Measurements from ENCODE around the gene PES1.
"Not testable (repeated sequence)": the region's sequence is repeated elsewhere in the genome, so short reads cannot be mapped to it uniquely, and the experiment has no call there.

The PES1 gene

DNA sequence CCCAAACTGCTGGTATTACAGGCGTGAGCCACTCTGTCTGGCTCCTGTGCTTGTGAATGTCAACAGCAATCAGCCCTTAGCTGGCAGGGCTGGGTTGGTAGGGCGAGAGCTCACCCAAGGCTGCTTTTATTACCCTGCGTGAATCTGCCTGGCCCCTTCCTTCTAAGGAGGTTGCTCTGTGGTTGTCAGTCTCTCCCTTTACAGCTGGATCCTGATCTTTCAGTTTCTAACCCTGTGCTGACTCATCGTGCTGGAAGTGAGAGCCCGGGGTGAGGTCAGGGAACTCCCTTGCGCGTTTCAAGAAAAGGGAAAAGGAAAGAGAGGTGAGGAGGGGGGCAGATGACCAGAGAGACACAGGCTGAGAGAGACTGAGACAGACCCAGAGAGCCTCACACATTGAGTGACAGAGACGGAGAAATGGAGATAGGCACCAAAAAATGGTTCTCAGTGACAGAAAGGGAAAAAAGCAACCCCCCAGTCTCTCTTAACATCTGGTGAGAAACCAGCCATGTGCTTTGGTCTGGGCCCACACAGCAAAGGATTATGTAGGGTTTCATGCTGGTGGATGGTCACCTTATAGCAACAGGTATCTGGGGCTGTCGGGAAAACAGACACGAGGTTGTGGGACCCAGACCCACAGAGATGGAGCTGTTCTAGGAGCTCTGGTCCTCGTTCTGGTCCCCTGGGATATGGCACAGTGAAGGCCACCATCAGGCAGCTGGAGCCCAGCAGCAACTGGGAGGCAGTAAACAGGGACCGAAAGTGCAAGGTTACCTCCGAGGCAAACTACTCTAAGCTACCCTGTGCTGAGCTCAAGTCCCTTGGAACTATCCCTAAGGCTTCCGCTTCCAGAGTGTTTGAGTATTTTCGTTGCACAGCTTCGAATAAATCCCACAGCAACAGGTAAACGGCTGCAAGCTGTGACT is 17.8 kb upstream of the PES1 start:
- DNase-seq (ENCODE audit: low read depth), result no peak

DNA sequence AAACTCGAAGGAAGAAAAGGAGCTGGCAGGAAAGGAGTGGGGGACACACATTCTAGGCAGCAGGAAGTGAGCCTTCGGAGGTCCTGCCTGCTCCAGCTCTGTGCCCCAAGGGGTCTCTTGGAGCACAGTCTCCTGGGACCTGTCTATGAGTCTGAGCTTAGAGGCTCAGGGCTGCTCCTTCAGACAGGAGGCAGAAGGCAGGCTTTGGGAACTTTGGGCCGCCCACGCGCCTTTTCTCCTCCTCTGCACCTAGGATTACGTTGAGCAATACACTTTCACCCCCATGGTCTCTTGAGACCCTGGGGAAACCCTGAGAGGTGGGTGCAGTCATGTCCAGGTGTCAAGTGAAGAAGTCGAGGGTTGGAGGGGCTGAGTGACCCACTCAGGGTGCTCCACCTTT is 16.2 kb upstream of the PES1 start:
- no peak for DNase-seq (ENCODE audit: low read depth)

DNA sequence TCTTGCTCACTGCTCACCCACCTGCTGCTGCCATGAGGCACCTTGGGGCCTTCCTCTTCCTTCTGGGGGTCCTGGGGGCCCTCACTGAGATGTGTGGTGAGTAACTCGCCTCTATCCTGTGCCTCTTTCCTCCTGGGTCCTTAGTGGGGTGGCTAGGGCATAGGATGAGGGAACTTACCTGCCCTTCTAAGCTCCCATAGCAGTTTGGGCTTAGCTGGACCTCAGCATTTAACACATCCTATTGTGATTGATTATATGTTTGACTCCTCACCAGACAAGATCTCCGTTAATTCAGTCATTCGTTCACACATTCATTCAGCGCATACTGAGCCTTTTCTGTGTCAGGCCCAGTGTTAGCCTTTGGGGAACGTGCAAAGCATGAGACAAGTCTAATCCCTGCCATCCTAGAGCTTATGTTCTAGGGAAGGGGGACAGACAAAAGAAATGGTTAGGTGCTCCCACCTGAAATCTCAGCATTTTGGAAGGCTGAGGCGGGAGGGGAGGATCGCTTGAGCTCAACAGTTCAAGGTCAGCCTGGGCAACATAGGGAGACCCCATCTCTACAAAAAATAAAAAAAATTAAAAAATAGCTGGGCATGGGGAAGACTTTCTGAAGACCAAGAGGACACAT is 15.7 kb upstream of the PES1 start:
- no peak for DNase-seq (ENCODE audit: low read depth)

DNA sequence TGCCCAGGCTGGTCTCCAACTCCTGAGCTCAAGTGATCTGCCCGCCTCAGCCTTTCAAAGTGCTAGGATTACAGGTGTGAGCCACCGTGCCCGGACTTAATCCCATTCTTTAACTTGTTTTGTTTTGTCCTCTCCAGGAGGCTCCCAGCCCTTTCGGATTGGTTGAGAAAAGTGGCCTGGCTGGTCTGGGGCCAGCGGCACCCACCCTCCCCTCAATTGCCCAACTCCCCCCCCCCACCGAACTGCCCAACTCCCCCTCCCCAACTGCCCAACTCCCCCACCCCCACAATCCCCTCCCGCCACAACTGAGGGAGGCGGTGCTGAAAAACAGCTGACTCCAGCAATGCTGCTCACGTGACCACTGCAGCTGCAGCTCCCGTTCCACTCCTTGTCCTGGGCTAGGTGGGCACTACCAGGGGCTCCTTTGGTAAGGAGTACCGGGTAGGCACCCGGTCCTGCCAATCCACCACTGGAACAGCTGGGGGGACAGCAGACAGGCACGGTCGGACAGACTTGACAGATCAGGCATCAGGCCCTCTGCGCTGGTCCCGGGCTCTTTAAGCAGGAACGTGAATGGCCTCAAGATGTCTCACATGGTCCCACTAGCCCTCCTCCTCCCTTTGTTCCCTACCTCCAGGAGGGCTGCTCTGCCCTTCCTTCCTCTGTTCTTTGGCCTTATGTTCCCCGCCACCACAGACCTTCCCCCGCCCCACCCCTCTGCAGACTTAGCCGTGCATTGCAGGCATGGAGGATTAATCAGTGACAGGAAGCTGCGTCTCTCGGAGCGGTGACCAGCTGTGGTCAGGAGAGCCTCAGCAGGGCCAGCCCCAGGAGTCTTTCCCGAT is 15.0 kb upstream of the PES1 start, which contains the start of gene TCN2:
Gene TCN2, plus strand, starts transcription at position 720 of the 845 bp plus-strand sequence. CDS start 158 bp downstream, outside the sequence.
- DNase-seq (ENCODE audit: low read depth), result no peak

DNA sequence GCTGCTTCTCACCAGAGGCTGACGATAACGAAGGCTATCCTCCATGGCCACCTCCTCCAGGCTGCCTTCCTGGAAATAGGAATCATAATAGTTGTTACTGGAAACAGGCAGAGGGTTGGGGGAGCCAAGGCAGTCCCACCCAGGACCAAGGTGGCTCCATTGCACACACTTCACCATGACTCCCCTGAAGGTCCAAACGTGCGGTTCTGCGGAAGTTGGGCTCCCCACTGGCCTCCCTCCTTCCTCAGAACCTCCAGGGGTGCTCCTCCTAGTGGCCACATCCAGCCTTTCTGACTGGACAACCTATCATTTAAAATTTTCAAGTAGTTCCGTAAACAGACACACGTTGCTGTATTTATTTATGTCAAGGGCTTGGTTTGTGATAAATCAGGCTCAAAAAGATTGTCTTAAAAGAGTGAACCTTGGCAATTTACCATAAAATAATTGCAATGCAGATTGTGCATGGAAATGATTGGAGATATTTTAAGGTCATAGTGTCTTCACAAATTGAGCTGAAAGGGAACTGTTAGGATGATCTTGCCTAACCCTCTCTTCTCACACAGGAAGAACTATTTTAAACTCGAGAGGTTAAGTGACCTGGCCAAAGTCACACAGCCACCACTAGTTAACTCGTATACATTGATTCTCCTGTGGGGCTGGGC is 13.9 kb upstream of the PES1 start:
- DNase-seq (ENCODE audit: low read depth), result no peak

DNA sequence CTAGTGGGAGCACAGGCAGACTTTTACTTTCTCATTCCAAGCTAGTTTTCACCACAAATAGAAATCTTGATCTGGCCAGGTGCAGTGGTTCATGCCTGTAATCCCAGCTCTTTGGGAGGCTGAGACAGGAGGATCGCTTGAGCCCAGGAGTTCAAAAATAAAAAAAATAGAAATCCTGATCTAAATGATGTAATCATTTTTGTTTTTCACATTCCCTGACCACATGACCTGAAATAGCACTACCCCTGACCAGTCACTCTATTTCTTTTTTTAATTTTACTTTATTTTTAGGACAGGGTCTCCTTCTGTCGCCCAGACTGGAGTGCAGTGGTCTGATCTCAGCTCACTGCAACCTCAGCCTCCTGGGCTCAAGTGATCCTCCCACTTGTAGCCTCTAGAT is 13.0 kb upstream of the PES1 start:
- no peak for DNase-seq (ENCODE audit: low read depth)

DNA sequence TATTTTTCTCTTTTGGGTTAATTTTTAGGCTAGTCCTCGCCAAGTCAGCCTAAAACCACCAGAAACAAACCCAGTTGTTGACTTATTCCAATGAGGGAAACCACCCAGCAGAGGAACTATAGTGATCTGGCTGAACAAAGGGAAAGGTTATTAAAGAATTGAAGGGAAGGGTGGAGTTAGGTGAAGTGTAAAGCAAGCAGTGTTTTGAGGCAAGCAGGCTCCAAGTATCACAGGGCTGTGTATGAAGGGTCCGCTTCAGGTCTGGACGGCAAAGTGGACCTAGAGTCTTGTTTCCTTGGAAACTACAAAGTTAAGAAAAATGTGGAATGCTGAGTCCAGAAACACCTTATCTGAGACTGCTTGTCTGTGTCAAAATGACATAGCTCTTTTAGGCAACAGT is 12.1 kb upstream of the PES1 start:
- DNase-seq (ENCODE audit: low read depth), result no peak

DNA sequence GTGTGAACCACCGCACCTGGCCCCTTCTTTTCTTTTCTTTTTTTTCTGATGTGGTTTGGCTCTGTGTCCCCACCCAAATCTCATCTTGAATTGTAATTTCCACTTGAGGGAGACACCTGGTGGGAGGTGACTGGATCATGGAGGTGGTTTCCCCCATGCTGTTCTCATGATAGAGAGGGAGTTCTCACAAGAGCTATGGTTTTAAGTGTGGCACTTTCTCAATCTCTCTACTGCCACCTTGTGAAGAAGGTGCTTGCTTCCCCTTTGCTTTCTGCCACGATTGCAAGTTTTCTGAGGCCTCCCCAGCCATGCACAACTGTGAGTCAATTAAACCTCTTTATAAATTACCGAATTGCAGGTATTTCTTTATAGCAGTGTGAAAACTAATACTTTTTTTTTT is 10.3 kb upstream of the PES1 start:
- no peak for DNase-seq (ENCODE audit: low read depth)

DNA sequence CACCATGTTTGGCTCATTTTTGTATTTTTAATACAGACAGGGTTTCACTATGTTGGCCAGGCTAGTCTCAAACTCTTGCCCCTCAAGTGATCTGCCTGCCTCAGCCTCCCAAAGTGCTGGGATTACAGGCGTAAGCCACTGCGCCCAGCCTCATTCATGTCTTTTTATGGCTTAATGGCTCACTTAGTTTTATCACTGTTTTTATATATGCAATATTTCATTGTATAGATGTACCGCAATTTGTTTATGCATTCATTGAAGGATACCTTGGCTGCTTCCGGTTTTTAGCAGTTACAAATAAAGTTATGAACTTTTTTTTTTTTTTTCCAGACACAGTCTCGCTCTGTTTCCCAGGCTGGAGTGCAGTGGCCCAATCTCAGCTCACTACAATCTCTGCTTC is 9.8 kb upstream of the PES1 start:
- DNase-seq (ENCODE audit: low read depth), result no peak

DNA sequence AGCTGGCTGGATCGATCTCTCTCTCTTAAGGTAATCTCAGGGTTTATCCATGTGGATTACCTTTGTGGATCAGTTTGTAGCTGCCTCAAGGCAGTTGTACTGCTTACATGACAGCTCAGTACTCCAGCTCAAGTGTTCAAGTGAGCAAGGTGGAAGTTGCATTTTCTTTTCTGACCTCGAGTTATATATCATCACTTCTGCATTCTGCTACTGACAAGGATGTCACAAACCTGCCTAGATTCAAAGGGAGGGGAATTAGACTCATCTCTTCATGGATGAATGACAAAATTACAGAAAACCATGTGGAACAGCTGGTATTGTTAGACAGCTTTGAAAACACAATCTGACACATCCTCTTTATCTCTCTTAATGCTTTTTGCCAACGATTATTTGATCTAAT is 9.2 kb upstream of the PES1 start:
- DNase-seq (ENCODE audit: low read depth), result no peak

DNA sequence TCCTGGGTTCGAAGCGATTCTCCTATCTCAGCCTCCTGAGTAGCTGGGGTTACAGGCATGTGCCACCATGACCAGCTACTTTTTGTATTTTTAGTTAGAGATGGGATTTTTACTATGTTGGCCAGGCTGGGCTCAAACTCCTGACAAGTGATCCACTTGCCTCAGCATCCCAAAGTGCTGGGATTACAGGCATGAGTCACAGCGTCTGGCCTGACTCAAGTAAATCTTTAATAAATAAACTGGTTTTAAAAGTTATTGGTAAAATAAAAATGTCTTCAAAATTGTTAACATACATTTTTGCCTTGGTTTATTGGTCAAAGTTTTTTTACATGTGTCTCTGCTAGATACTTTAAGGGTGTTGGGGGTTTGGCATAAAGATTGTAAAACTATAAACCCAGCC is 7.3 kb upstream of the PES1 start:
- DNase-seq (ENCODE audit: low read depth), result no peak

DNA sequence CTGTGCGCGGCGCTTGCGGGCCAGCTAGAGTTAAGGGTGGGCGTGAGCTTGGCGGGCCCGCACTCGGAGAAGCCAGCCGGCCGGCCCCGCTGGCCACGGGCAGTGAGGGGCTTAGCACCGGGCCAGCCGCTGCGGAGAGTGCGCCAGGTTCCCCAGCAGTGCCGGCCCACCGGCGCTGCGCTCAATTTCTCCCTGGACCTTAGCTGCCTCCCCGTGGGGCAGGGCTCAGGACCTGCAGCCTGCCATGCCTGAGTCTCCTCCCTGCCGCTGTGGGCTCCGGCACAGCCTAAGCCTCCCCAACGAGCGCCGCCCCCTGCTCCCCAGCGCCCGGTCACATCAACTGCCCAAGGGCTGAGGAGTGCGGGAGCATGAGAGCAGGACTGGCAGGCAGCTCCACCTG is 5.2 kb upstream of the PES1 start:
- DNase-seq (ENCODE audit: low read depth), result no peak

DNA sequence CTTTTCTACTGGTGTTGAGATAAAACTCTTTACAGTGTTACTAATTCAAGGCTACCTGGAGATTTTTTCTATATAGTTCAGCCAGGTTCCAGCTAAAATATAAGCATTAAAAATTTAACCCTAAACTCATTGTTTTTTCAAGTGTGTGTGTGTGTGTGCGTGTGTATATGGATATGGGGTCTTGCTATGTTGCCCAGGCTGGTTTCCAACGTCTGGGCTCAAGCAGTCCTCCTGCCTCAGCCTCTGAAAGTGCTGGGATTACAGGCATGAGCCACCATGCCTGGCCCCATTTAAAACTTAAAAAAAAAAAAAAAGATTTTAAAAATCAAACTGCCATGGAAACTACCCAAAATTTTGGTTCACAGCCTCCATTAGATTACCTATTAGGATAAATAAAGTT is 4.5 kb upstream of the PES1 start:
- no peak for DNase-seq (ENCODE audit: low read depth)

DNA sequence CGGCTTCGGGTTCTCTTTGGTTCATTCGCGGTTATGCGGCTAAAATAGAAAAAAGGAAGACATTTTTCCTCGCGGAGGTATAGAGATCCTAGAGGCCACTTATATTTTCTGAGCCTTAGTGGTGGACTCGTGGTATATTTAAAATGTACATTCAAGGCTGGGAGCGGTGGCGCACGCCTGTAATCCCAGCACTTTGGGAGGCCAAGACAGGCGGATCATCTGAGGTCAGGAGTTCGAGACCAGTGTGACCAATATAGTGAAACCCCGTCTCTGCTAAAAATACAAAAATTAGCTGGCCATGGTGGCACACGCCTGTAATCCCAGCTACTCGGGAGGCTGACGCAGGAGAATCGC is 627 bp upstream of the PES1 start:
- DNase-seq (ENCODE audit: low read depth), result not testable (repeated sequence)

DNA sequence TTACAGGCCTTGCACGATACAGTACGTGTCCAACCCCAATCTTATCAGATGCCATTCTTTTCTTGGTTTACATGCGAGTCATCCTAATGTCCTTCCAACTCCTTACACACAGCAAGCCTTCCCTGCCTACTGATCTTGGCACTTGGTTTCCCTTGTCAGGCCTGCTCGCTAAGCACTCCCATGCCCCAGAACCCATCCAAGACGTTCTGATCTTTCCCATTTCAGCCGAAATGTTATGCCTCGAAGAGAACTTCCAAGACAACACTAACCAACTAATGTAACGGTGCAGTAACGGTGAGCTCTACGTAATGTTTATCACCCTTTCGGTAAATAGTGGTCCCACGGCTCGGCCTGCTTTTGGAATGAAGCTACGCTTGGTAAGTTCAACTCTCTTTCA is 521 bp downstream of the PES1 start:
- no peak for DNase-seq (ENCODE audit: low read depth)

DNA sequence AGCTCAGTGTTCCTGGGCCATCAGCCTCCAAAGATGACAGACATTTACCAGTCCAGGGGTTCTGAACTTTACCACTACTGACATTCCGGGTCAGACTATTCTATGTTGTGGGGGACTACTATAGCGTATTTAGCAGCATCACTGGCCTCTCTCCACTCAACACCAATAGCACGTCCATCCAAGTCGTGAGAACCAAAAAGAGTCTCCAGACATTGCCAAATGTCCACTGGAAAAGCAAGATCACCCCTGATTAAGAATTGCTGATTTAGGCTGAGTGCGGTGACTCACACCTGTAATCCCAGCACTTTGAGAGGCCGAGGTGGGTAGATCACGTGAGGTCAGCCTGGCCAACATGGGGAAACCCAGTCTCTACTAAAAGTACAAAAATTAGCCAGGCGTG is 5.3 kb downstream of the PES1 start:
- DNase-seq (ENCODE audit: low read depth), result no peak

DNA sequence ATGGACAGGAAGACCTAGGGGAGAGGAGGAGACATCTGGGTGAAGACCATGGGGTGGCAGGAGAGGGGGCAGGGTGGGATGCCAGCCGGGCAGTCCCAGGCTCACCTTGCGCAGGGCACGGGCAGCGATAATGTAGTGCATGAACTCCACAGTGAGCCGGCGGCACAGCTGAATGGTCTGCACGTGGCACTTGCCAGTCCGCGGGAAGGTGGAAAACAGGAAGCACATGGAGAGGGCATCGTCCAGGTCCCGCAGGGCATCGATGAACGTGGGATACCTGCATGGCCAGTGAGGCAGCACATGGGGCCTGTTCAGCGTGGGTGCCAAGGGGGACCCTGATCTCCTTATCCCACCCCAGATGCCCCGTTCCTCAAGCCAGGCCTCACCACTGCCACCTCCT is 7.3 kb downstream of the PES1 start:
- no peak for DNase-seq (ENCODE audit: low read depth)

DNA sequence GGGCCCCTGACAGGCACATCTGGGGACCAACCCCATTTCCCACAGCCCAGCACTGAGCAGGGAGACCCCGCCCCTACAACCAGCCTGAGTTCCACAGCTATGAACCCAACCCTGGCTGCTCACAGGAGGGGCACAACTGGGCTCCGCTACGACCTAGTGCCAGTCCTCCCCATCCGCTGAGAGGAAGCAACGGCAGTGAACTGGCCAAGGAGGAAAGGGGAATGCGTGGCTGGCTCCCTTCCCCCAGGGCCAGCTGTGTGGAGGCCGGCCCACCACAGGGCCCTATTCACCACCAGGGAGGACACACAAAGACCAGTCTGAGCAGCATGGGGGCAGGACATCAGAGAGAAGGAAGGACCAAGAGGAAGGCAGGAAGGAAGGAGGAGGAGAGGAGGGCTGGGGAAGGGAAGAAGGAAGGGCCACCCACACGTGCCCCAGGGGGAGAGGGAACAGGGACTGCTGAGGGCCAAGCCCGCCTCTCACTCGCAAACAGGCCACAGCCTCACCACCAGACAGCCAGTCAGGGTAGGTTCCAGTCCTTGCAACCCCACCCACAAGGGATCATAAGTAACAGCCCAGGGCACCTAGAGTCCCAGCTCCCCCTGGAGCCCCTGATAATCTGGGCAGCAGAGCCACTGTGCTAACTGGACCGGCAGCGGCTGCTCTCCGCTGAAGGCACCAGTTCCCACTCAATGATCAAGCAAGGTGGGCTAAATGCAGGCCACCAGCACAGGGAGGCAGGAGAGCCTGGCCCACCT is 8.7 kb downstream of the PES1 start:
- DNase-seq (ENCODE audit: low read depth), result no peak

DNA sequence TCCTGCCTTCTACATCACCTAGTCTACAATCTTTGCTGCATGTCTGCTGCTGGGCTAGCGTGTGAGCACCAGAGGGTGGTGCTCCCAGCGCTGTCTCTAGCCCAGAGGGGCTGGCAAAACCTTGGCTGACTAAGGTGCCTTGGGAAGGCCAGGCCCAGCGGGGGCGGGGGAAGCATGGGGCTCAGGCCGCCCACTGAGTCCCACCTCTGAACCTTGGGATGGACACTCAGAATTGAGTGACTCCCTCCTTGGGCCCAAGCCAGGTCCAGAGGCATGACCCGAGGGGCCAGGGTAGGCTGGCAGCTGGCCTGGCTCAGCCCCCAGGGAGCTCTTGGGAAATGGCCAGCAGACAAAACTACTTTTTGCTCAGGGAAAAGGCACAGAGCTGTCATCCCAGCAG is 9.7 kb downstream of the PES1 start:
- no peak for DNase-seq (ENCODE audit: low read depth)

DNA sequence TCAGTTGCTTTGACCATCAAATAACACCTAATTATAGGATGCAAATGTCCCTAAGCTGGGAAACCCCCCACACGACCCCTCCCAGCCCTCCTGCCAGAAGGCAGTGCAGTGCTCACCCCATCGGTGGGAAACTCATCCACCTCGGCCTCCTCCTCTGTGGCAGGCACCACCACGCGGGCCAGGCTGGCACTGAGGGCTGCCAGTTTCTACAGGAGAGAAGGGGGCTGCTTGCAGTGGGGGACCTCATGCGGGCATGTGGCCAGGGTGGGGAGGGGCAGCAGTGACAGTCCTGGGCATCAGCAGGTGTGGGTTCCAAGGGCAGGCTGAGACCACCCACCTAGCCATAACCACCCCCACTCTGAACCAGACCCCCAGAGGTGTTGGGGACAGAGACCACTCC is 10.8 kb downstream of the PES1 start:
- DNase-seq (ENCODE audit: low read depth), result no peak

DNA sequence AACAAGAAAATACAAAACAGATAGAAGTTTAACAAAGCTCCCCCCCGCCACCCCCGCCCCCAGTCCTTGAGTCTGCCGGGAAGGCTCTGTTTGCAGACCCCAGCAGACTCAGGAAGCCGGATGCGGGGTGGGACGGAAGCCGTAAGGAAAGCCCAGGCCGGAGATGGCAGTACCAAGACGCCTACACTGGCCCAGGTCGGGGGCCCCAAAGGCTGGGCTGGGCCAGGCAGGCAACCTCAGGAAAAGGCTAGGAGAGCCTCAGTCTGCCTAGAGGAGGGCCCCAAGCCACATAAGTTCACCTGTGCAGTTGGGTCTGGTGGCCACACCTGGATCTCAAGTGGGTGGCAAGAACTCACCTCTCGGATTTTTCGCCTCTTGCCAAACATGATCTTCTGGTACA is 13.2 kb downstream of the PES1 start:
- no peak for DNase-seq (ENCODE audit: low read depth)

DNA sequence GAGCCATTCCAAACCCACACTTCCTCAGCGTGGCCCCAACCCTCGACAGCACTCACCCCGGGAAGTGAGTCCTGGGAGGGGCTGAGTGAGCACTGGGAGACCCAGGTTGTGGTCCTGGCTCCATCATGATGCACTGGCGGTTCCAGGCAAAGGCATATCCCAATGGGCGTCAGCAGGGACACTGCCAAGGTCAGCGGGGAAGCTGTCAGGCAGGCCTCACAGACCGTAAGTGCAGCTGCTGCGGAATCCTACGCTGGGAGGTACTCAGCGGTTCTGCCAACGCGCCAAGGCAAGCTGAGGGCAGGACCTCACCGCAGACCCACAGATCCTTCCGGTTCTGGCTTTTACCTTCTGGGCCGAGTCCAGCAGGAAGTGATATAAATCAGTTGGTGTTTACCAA is 15.9 kb downstream of the PES1 start:
- no peak for DNase-seq (ENCODE audit: low read depth)
